ENCODE results near the gene HOXA10. TPM values are rescaled to one million over a fixed set of nuclear protein-coding genes. Genes with fewer than 3 reads are reported as not detected.

Gene HOXA10
- total and polyA plus RNA-seq, 8 donors, result 0.18 to 337 (median 0.92) TPM; not detected in 5

GRCh38 chr7:27141137-27141922, 32.8 kb downstream of the HOXA10 start:
- intact Hi-C loops (cut with DNase I; ENCODE audit: low total_unique reads), result no loop called here
- peak overlapping the region; percentile 87 to 99 (median 94) for H3K27ac ChIP-seq
- TF ChIP-seq POLR2AphosphoS5 (IDR thresholded peaks at IDR 0.05) (no peak), EP300 (IDR thresholded peaks at IDR 0.05) (no peak), CTCF (IDR thresholded peaks at IDR 0.05) (no peak), POLR2A (IDR thresholded peaks at IDR 0.05) (no peak)
- no peak for DNase-seq
- peaks cover 0 to 5% (median 0%) of the 10 kb centered on the region in 4 donors for H3K36me3 ChIP-seq
- H3K4me3 ChIP-seq, result peak overlapping the region; percentile 54 to 67 (median 64)
- H3K4me1 ChIP-seq, result peaks cover 0 to 44% (median 13%) of the 10 kb centered on the region in 4 donors
- WGBS, 5 donors, result 61 to 80% (median 70%) methylated on average over 18 of the region's 18 CpGs
- peaks cover 0 to 92% (median 64%) of the 10 kb centered on the region in 3 donors for H3K27me3 ChIP-seq
- peaks cover 0 to 16% (median 0%) of the 10 kb centered on the region in 4 donors for H3K9me3 ChIP-seq

GRCh38 chr7:27140126-27140857, 33.8 kb downstream of the HOXA10 start:
- WGBS, 5 donors, result 63 to 78% (median 67%) methylated on average over 15 of the region's 15 CpGs
- Histone ChIP-seq H3K9me3 (peaks cover 0 to 16% (median 0%) of the 10 kb centered on the region in 4 donors), H3K27ac (peak overlapping the region; percentile 18 to 99 (median 94)), H3K36me3 (peaks cover 0 to 5% (median 0%) of the 10 kb centered on the region in 4 donors), H3K4me3 (peak overlapping the region; percentile 8 to 67 (median 56)), H3K27me3 (peaks cover 0 to 92% (median 67%) of the 10 kb centered on the region in 3 donors), H3K4me1 (peaks cover 0 to 53% (median 22%) of the 10 kb centered on the region in 4 donors)
- DNase-seq, result no peak
- TF ChIP-seq POLR2AphosphoS5 (IDR thresholded peaks at IDR 0.05) (no peak), EP300 (IDR thresholded peaks at IDR 0.05) (no peak), POLR2A (IDR thresholded peaks at IDR 0.05) (no peak), CTCF (IDR thresholded peaks at IDR 0.05) (no peak)
- intact Hi-C loops (cut with DNase I; ENCODE audit: low total_unique reads), result no loop called here

- intact Hi-C loops (cut with DNase I; ENCODE audit: low total_unique reads), result no loop called here
- Histone ChIP-seq H3K4me3 (peak overlapping the region; percentile 38 to 67 (median 56)), H3K27me3 (peaks cover 0 to 92% (median 61%) of the 10 kb centered on the region in 3 donors), H3K9me3 (peaks cover 0 to 10% (median 0%) of the 10 kb centered on the region in 4 donors), H3K27ac (peak overlapping the region; percentile 57 to 99 (median 94)), H3K4me1 (peaks cover 0 to 53% (median 25%) of the 10 kb centered on the region in 4 donors), H3K36me3 (peaks cover 0 to 5% (median 0%) of the 10 kb centered on the region in 4 donors)
- 29 to 53% (median 43%) methylated on average over 38 to 53 of the region's 53 CpGs for WGBS, 5 donors
- DNase-seq, result no peak
- TF ChIP-seq POLR2A (IDR thresholded peaks at IDR 0.05), result no peak
- no peak for TF ChIP-seq CTCF (IDR thresholded peaks at IDR 0.05)
- TF ChIP-seq POLR2AphosphoS5 (IDR thresholded peaks at IDR 0.05), result no peak
- no peak for TF ChIP-seq EP300 (IDR thresholded peaks at IDR 0.05)
These were observed 34.6 kb downstream of the HOXA10 start for GRCh38 chr7:27139334-27140125.

Measured in stomach (tissue), 9 donors.